Neural progenitor cell (in vitro differentiated cells): ENCODE measurements around the gene PLTP.

ENCODE experiments used
- EZH2 ChIP-seq: fragments of 200-600 bp; sonication (generic); IDR thresholded peaks from 2 replicates; pipeline ENCODE4 v1.6.1; 2017; ENCODE audit warnings: antibody characterized with exemption, mild to moderate bottlenecking, moderate library complexity
- TF ChIP-seq, protein P1 (sequence below): fragments of 200-600 bp; sonication (generic); IDR thresholded peaks from 2 replicates; pipeline ENCODE4 v1.5.1; 2017; ENCODE audit warnings: antibody characterized with exemption, mild to moderate bottlenecking

DNA sequence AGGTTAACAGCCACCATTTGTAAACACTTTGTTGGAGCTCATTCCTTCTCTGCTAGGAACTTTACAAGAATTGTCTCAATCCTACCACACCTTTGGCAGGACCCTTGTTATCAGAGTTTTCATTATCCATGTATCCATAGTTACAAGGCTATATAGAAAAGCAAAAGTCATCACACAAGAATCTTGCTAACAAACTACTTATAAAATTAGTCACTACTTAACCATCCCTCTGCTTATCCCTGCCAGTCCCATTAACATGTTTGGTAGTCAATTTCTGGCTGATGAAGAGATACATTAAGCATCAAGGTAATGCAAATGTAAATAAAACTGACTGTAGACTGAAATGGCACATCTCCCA, 44.2 kb downstream of the PLTP start:
- TF ChIP-seq, protein P1, sequence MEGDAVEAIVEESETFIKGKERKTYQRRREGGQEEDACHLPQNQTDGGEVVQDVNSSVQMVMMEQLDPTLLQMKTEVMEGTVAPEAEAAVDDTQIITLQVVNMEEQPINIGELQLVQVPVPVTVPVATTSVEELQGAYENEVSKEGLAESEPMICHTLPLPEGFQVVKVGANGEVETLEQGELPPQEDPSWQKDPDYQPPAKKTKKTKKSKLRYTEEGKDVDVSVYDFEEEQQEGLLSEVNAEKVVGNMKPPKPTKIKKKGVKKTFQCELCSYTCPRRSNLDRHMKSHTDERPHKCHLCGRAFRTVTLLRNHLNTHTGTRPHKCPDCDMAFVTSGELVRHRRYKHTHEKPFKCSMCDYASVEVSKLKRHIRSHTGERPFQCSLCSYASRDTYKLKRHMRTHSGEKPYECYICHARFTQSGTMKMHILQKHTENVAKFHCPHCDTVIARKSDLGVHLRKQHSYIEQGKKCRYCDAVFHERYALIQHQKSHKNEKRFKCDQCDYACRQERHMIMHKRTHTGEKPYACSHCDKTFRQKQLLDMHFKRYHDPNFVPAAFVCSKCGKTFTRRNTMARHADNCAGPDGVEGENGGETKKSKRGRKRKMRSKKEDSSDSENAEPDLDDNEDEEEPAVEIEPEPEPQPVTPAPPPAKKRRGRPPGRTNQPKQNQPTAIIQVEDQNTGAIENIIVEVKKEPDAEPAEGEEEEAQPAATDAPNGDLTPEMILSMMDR = no peak
- TF ChIP-seq EZH2 = no peak
